DND-41 (cell line): ENCODE data around the gene MTA1.

ENCODE experiments used
- CTCF ChIP-seq: IDR thresholded peaks from 2 replicates; pipeline ENCODE4 v1.5.1; 2012; ENCODE audit warnings: borderline replicate concordance, low read length, moderate library complexity, mild to moderate bottlenecking; ENCODE audit not compliant: poor library complexity, severe bottlenecking; ENCODE audit errors: extremely low read depth
- EZH2 ChIP-seq: IDR thresholded peaks from 3 replicates; pipeline ENCODE4 v1.6.1; 2012; ENCODE audit warnings: borderline replicate concordance, low read depth, mild to moderate bottlenecking, moderate library complexity, low read length, inconsistent platforms; ENCODE audit not compliant: severe bottlenecking

- no peak for TF ChIP-seq CTCF
- no peak for TF ChIP-seq EZH2
Observed at GRCh38 chr14:105495990-105496830, 76.6 kb downstream of the MTA1 start.
